GM19240 (cell line): Measurements from ENCODE around the gene NOL4L.

Source experiments
- DNase-seq: peaks from one replicate; pipeline ENCODE4 v3.0.0; 2011; ENCODE audit warnings: low spot score; ENCODE audit not compliant: insufficient read length

Gene NOL4L

GRCh38 chr20:32487381-32487780 is 97.8 kb downstream of the NOL4L start:
- no peak for DNase-seq

GRCh38 chr20:32485770-32486478 is 99.2 kb downstream of the NOL4L start:
- DNase-seq, result no peak

- peak; percentile 55 for DNase-seq
These were observed 100.0 kb downstream of the NOL4L start for GRCh38 chr20:32484958-32485769.

DNA sequence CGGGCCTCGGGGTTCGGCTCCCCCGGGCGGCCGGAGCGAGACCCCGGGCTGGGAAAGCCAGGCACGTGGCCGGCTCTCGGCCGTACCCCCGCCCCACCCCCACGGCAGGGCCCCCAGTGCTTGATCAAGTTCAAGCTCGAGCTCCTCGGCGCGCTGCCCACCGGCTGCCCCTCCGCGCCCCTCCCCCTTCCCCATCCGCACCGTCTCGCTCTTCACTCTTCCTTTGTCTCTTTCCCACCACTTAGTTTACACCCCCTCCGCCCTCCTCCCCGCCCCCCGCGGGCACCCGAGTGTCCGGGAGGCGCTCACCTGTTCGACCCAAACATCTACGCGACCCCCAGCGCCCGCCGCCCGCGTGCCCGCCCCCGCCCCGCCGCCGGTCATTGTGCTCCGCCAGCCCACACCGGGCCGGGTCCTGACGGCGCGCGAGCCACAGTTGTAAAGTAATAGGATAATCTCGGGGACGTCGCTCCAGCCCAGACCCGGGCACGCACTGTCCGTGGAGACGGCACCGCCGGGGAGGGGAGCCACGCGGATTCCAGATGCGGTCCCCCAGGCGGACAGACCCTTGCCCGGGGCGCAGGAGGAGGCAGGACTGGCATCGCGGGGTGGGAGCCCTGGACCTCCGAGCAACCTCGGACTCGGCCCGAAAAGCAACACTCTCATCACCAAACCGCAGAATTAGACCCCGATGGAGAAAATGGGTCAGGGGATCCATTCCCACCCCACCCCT is 100.7 kb downstream of the NOL4L start:
- DNase-seq, result no peak

- no peak for DNase-seq
These were observed 101.5 kb downstream of the NOL4L start for GRCh38 chr20:32483351-32484224.

- no peak for DNase-seq
These were observed 102.5 kb downstream of the NOL4L start for GRCh38 chr20:32482442-32483261.

DNA sequence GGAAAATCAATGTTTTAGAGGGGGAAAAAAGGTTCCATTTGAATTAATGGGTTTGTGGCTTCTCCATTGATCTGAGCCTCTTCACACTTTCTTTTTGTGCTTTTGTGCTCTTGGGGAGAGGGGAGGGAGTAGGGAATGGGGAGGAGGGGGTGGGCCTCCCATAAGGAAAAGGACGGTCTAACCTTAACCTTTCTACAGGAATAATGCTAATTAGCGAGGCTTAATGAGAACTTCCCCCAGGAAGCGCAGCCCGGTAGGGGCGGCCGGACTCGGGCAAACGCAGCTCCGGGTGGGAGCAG is 103.0 kb downstream of the NOL4L start:
- no peak for DNase-seq

DNA sequence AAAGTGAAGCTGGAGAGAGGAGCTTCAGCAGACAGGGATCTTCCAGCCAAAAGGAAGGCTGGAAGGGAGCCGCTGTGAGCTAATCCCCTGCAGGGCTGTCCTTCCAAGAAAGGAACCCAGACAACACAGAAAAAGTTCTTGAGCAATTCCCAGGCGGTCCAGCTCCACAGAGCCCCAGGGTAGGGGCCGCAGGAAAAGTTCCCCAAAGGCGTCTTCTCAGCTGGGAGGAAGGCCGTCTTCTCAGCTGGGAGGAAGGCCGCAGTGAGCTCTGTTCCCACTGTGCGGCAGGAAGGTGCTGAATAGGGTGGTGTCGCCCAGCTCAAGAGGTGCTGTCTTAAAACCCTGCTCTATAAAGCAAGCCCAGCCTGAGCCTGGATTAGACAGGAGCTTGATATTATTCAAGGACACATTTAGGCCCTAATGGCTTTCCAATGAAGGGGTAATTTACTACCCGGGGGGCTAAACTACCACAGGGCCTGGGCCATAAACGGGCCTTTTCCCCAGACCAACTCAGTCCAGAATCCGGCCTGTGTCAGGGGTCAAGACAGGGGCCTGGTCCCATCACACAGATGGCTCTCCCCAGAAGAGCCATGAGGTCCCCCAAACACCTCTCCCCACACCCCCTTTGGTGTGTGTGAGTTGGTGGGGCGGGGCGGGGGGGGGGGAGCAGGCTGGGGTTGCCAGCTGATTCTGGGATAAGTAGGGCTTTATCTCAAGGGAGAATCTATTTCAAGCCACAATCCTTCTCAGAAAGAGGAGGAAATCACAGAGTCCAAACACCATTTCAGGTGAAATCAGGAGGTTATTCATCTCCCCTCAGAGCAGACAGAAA is 103.6 kb downstream of the NOL4L start:
- no peak for DNase-seq

DNA sequence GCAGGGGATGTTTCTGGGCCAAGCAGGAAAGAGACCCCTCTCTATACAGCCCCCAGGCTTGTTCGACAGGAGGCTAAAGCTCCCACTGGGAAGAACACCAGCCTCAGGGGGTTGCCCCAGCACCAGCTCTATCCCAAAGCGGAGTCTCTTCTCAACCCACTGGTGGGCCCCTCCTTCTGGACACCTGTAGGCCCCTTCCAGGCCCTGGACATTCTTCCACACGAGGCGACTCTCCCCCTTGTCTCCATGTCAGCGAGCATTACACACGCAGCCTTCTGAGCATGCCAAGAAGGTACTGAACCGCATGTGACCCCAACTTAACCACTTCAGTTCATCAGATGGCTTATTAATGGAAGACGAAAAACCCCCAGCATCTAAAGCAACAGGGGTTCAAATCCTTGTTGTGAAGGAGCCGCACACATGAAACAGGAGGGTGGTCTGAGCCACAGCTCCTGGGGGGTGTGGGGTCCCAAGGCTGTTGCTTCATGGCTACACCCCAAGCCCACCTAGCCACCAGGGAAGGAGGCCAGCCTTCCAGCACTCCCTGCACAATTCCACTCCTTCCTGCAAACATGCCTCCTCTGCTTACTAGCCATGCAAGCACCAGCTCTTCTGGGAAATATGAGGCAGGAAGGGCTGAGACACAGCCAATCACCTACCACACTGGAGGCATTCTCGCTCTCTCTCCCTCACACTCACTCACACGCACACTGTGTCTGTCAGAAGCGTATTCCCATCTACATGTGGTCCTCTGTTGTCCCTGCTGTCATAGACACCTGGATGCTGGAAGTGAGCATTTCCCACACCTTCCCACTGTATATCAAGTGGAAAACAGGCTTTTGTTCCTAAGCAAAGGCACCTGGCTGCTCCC is 104.5 kb downstream of the NOL4L start:
- DNase-seq, result no peak

DNA sequence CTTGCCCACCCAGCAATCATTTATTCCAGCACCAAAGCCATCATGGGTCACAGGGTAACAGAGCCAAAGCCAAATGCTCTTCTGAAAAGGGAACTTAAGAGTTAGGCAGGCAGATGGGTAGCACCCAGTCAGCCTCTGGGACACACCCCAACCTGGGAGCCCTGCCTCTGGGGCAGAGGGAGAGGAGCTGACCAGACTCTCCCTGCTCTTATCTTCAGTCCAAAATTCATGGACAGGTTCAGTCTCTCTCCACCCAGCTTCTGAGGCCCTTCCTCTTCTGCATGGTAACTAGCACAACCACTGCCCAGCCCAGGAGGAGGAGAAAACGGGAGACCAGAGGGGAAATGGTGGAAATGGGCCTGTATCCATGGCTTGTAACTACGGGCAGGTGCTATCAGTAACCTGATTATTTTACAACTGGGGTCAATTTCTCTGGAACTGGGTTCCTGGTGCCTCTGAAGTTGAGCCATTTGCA is 105.4 kb downstream of the NOL4L start:
- no peak for DNase-seq

GRCh38 chr20:32479012-32479411 is 106.1 kb downstream of the NOL4L start:
- no peak for DNase-seq

GRCh38 chr20:32478576-32478975 is 106.6 kb downstream of the NOL4L start:
- DNase-seq, result no peak

GRCh38 chr20:32477594-32478512 is 107.3 kb downstream of the NOL4L start:
- no peak for DNase-seq

DNA sequence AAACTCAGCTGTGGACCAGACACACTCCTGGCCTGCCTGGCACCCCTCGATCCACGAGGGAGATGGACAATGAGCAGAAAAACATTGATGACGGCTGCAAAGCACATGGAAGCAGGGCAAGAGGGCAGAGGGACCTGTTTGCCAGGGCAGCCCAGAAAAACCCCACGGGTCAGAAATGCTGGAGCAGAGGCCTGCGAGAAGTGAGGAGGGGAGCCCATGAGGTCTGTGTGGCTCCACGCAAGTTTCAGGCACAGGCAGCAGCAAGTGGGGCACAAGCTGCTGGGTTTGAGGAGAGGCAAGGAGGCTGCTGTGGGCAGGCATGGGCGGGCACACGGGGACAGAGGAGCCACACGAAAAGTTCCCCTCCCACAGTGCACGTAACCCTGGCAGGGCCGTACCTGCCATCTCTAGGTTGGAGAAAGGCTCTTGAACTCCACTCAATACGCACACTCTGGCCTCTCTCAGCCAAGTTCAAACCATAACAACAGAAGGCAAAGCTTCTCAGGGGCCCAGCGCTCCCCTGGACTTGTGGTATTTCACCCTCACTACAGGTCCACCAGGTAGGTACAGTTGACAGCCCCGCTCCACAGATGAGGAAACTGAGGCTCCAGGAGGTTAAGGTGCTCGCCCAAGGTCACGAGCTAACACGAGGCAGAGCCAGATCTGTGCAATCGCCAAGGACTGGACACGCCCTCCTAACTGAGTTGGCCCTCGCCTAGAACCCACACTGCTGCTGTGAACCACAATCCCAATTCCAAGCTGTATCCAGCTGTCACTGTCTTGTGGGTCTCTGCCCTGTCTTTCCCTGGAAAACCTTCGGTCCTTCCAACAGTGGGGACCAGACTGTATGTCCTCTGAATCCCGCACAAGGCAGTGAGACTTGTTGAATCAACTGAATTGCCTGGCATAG is 108.2 kb downstream of the NOL4L start:
- no peak for DNase-seq

- DNase-seq, result peak; percentile 48
These were observed 109.9 kb downstream of the NOL4L start for GRCh38 chr20:32474967-32475811.

DNA sequence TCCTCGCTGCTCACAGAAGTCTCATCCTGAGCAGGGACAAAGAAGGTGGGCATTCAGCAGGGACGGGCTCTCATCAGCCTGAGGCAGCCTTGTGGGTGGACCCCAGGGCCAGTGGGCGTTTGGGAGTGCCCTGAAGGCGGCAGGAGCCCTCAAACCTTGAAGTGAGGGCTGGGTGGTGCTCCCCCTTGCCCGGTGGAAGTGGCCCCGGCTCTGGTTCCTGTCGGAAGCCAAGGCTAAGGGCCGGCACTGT is 110.5 kb downstream of the NOL4L start:
- DNase-seq, result no peak
